ENCODE measurements around the gene TLL1.

TLL1 gene

DNA sequence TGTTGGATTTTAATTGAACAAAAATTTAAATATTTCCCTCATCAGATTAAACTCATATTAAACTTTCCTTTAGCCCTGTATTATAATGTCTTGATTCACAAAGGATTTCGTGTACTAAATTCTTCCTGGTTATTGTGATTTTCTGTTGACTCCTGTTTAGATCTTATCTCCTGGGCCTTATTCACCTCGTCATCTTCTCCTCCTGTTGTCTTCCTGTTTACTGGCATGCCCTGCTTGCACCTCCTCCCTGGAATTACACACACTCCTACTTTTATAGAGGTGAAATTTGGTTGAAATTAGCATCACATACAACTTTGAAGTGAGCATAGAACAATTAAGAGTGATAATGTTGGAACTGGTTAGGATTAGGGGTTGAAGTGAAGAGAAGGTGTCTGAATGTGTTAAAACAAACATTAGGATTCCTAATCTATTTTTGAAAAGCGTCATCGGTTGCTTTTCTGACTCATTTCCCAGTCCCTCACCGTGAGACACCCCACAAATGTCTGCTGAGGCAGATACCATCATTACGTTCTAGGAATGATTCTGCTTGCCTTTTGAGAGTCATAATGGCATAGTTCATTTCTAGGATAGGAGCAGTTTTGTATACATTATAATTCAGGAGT is 32.5 kb downstream of the TLL1 start:
- no peak for DNase-seq

DNA sequence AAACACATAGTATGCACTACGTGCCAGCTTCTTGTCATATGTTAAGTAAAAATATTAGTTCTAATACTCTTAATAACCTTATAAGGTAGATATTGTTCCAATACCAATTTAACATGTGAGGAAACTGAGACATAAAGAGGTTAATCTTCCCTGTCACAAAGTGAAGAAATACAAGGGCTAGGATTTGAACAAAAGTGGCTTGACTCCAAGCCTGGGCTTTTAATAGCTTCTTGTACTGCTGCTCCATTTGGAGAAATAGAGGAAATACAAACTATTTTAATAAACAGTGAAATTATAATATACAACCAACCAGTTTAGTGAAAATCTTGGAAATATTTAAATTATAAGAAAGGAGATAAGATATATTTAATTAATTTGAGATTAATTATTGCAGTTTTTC is 33.2 kb downstream of the TLL1 start:
- no peak for DNase-seq

GRCh38 chr4:165909947-165910346 is 36.9 kb downstream of the TLL1 start:
- DNase-seq, result no peak

- no peak for DNase-seq
These were observed 42.2 kb downstream of the TLL1 start for GRCh38 chr4:165915215-165915614.

- DNase-seq, result no peak
These were observed 48.5 kb downstream of the TLL1 start for GRCh38 chr4:165921546-165921945.

GRCh38 chr4:165922747-165923146 is 49.7 kb downstream of the TLL1 start:
- no peak for DNase-seq

DNA sequence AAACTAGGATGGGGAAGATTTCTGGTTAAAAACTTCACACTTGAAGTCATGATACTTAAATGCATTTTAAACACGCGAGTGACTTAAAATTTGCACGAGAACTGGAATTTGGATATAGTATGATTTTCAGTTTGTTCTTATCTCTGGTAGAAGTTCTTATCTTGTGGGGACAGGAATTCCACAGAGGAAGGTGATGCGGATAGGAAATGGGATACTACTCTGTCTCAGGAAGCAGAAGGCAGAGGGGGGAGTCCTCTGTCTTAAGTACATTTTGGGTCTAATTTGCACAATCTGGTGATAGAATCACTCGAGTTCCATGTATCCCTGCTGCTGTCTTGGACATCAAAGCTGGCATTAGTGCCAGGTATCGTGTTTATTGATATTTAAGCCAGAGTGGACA is 53.3 kb downstream of the TLL1 start:
- DNase-seq, result no peak

DNA sequence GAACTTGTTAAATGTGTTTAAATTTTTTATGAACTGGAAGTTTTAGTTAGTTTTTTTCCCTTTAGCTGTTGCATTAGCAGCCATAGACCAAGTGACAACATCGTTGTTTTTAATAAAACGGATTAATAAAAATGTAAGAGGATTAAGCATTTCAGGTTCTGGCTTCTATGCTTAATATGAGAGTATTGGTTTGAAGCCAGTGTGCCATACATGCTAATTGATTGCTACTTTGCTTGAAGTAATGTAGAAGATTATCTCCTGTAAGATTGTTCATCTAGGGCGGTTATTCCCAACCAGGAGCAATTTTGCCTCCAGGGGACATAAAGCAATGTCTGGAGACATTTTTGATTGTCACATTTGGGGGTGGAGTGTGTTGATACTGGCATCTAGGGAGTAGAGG is 54.3 kb downstream of the TLL1 start:
- no peak for DNase-seq

DNA sequence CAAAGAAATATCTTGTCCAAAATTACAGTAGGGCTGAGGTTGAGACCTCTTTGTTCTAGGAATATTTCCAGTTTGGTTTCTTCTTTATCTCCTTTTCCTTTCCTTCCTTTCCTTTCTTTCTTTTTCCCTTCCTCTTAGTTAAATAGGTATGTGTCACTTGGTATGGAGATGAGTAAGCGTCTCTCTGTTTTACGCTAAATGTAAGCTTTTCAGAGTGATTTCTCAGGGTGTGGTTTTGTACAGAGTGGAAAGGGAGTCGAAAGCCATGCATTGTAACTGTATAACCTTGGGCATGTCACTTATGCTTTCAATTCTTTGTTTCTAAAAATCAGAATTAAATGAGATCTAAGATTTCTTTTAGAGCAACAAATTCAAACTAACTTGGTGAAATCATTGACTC is 54.8 kb downstream of the TLL1 start:
- DNase-seq, result no peak

DNA sequence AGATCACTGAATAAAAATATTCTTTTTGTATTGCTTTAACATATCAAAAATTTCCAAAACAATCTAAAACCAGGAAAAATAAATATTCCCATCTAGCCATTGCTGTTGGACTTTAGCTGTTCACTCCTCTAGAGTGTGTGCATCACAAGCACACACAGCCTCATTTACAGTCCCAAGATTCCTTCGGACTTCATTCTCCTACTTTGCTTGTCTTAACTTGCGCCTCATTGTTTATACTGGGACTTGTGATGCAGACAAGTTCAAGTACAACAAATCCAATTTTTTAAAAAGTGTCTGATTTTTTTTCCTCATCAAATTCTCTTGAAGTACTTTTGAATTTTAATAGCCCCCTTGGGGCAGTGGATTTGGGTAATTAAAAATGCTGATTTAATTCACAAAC is 55.6 kb downstream of the TLL1 start:
- DNase-seq, result no peak

GRCh38 chr4:165929662-165930061 is 56.6 kb downstream of the TLL1 start:
- DNase-seq, result no peak

DNA sequence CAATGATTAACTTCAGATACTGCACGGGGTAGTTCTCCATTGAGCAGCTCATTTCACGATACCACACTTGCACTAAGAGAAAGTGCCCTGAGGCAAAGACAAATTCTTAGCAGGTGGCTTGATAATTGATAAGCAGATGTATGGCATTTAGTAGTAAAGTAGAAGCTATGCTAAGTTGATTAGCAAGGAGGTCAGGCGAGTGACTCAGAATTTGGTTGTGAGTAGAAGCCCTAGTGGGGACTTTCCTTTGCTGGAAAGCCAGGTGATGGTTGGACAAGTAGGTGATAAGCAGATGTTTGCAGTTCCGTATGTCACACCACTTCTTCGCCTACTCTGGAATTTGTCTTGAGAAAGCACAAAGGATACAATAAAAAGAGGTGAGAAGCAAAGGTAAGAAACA is 58.7 kb downstream of the TLL1 start:
- DNase-seq, result no peak

GRCh38 chr4:165944900-165945299 is 71.9 kb downstream of the TLL1 start:
- no peak for DNase-seq

GRCh38 chr4:165945991-165946390 is 73.0 kb downstream of the TLL1 start:
- no peak for DNase-seq

- DNase-seq, result no peak
These were observed 74.0 kb downstream of the TLL1 start for GRCh38 chr4:165947019-165947418.

DNA sequence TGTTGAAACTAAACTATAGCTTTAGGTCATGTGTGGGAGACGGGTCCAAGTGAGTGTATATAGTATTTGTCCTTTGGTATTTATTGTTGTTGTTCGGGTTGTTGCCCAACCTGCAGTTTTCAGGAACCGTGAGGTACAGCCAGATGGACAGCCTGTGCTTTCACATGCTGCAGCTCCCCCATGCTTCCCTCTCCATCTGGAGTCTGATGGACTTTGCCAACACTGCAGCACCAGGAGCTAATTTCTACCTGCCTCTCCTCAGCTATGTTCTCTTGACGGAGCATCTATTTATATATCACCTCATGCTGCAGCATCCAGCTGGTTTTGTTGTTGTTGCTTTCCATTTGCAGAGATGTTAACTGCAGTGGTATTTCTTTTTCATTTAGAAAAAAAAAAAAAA is 80.1 kb downstream of the TLL1 start:
- no peak for DNase-seq

GRCh38 chr4:165963621-165964020 is 90.6 kb downstream of the TLL1 start:
- DNase-seq, result no peak

DNA sequence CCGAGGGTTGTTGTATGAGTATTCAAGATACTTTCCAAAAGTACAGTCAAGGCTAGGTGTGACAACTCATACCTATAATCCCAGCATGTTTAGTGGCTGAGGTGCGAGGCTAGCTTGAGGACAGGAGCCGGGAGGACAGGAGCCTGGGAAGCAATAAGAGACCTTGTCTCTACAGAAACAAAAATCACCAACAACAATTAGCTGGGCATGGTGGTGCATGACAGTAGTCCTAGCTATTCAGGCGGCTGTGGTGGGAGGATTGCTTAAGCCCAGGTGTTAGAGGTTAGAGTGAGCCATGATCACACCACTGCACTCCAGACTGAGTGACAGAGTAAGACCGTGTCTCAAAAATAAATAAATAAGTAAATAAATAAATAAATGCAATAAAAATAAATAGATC is 91.6 kb downstream of the TLL1 start:
- no peak for DNase-seq

DNA sequence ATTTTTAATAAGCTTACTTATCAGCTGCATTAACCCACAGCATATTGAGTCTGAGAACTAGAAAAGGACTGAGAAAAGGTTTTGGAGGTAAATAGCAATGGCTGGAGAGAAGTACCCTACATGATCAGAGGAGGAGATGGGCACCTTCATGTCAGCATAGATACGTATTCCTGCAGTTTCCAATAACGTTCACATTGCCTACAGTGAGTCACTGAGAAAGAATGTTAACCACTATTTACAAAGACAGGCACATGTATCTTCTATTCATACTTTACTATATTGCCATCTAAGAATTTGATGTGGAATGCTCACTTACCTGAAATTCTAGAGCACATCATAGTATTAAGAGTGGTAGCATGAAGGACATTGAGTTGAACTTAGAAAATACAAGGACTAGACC is 92.5 kb downstream of the TLL1 start:
- no peak for DNase-seq

DNA sequence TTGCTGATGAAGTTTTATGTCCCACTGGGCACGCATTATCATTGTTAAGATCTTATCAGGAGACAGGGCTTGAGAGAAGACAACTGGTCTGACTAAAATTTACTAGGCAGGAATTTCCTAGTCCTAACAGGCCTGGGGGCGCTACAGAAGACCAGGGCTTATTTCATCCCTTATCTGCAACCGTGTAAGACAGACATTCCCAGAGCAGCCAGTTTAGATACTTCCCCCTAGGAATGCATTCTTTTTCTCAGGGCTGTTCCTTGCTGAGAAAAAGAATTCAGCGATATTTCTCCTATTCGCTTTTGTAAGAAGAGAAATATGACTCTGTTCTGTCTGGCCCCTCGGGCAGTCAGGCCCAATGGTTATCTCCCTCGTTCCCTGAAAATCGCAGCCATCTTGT is 93.8 kb downstream of the TLL1 start:
- DNase-seq, result no peak

GRCh38 chr4:165967486-165967885 is 94.4 kb downstream of the TLL1 start:
- DNase-seq, result no peak

DNA sequence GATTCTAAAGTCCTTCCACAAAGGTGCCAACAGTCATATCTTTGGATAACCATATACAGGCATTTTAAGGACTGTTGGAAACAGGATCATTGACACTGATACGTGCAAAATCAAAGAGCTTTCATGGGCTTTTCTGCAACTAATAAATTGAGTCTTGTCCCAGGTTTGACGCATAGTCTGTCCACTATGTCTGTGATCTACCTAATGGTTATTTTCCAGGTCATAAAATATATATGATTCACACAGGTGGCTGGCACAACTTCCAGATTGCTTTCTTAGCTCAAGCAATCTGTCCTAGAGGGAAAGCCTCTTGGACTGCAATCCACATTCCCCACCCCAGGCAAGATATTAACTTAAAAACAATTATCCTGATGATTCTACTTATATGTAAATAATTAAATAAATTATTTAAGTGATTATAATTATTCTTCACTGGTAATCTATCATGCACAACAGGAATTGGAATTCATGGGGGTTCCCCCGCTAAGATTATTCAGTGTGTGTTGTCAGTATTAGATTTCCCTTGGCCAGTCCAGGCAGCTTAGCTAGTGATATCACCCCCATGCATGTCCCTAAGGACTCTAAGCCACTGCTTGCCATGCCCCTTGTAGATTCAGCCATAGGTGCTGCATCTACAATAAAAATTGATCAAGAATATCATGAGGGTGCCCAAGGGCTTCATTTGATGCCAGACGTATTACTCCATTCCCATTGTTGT is 97.8 kb downstream of the TLL1 start:
- no peak for DNase-seq

DNA sequence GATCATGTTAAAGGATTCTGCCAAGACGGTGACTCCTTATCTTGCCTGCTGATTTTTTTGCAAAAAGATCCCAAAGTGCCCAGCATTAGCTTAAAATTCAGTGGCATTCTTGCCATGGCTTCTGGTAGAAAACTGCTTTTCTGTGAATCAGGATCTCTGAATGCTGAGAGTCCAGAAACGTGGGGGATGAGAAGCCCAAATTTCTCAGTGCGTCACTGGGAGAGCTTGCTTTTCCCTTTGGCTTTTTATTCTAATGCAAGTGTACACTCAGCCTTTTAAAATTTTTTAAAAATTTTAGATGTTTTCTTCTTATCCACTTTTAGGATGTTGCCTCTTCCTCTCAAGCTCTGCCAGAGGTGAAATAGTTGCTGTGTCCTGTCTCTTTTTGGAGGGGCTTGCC is 98.4 kb downstream of the TLL1 start:
- no peak for DNase-seq

DNA sequence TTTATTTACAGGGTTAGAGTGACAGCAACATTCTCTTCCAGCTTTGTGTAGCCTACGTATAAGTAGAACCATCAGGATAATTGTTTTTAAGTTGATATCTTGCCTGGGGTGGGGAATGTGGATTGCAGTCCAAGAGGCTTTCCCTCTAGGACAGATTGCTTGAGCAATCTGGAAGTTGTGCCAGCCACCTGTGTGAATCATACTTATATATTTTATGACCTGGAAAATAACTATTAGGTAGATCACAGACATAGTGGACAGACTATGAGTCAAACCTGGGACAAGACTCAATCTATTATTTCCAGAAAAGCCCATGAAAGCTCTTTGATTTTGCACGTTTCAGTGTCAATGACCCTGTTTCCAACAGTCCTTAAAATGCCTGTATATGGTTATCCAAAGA is 98.9 kb downstream of the TLL1 start:
- no peak for DNase-seq

DNA sequence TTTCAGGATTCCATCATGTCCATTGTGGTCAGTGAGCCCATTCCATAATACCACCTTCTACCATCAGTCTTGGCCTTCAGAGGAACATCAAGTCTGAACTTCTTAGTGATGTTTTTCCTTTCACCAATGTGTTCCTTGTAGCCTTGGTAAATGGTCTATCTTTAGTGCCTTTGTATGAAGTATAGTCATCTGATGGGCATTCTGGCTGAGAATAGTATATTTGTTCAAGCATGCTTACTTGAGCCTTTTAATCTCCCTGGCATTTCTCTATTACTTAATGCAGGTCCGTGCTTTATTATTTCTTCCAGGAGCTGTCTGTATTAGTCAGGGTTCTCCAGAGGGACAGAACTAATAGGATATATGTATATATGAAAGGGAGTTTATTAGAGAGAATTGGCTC is 99.7 kb downstream of the TLL1 start:
- no peak for DNase-seq

Measured in NCI-H1417 treated with DMSO at 0.1 percent for 48 hours (cell line).